Tibial nerve (tissue), 4 donors: ENCODE data around the gene SUGCT. TPM values are rescaled to one million over a fixed set of nuclear protein-coding genes. Genes with fewer than 3 reads are reported as not detected.

ENCODE experiments used
- DNase-seq, 2 donors: peaks; one replicate each; pipeline ENCODE4 v3.0.0-alpha.2; 2019; ENCODE audit warnings: low spot score in 2 of 2
- H3K27ac ChIP-seq, 4 donors: fragments of 200-600 bp; sonication (generic) in 3 of 4; one replicate each; pipeline ENCODE4 v1.5.1; 2017 to 2019; ENCODE audit warnings: mild to moderate bottlenecking in 1 of 4
- H3K27me3 ChIP-seq, 2 donors: fragments of 200-600 bp; sonication (generic) in 1 of 2; one replicate each; pipeline versions ENCODE4 v1.5.1 to v1.6.0; 2017 to 2019
- H3K36me3 ChIP-seq, 3 donors: fragments of 200-600 bp; sonication (generic); one replicate each; pipeline ENCODE4 v1.5.1; 2018 to 2019
- H3K4me1 ChIP-seq, 4 donors: fragments of 200-600 bp; sonication (generic) in 3 of 4; one replicate each; pipeline ENCODE4 v1.5.1; 2017 to 2019
- H3K4me3 ChIP-seq, 4 donors: fragments of 200-600 bp; sonication (generic) in 3 of 4; one replicate each; pipeline ENCODE4 v1.5.1; 2017 to 2019; ENCODE audit warnings: mild to moderate bottlenecking in 1 of 4, moderate library complexity in 1 of 4
- H3K9me3 ChIP-seq, 4 donors: fragments of 200-600 bp; sonication (generic) in 3 of 4; one replicate each; pipeline ENCODE4 v1.5.1; 2017 to 2019
- CTCF ChIP-seq, 5 experiments: fragments of 200-600 bp in 3 of 5; fragments of 450-650 bp in 2 of 5; sonication (generic) in 3 of 5; IDR thresholded peaks; one replicate each; pipeline ENCODE4 v1.5.1; 2016 to 2019; ENCODE audit warnings: antibody characterized with exemption in 5 of 5, mild to moderate bottlenecking in 3 of 5, moderate library complexity in 2 of 5
- EP300 ChIP-seq, 2 donors: sonication (generic); formaldehyde crosslinking; IDR thresholded peaks; one replicate each; pipeline ENCODE4 v1.6.1; 2017; ENCODE audit warnings: antibody characterized with exemption in 2 of 2, mild to moderate bottlenecking in 1 of 2
- POLR2A ChIP-seq, 2 donors: fragments of 450-650 bp; IDR thresholded peaks; one replicate each; pipeline ENCODE4 v1.6.1; 2017; ENCODE audit warnings: antibody characterized with exemption in 2 of 2, mild to moderate bottlenecking in 2 of 2, moderate library complexity in 2 of 2
- WGBS, 2 donors: methylation state at CpG; one replicate each; pipeline ENCODE4 v1.1.5; 2018; 5-methylcytosine and 5-hydroxymethylcytosine counted together
- total RNA-seq, 4 donors: library from RNA; depleted of rRNA; stranded (reverse); fragments of >200 nt; gene quantifications; one replicate each; pipeline ENCODE4 v1.1.0, GENCODE V29; 2016

The SUGCT gene
- total RNA-seq, 4 donors from 2014 or later, result 2.7 to 20.8 (median 6.2) TPM

- peaks cover 0 to 11% (median 0%) of the 10 kb centered on the region in 4 donors for H3K9me3 ChIP-seq
- no peak for DNase-seq
- no peaks in the 10 kb centered on the region for H3K36me3 ChIP-seq
- no peaks in the 10 kb centered on the region for H3K27me3 ChIP-seq
- no peak overlapping the region for H3K4me3 ChIP-seq
- H3K4me1 ChIP-seq, result no peaks in the 10 kb centered on the region
- no peak overlapping the region for H3K27ac ChIP-seq
- TF ChIP-seq POLR2A (IDR thresholded peaks at IDR 0.05) (no peak), EP300 (IDR thresholded peaks at IDR 0.05) (no peak), CTCF (IDR thresholded peaks at IDR 0.05) (no peak)
- 95 to 97% methylated on average over 4 of the region's 4 CpGs for WGBS, 2 donors
These were observed 446.0 kb downstream of the SUGCT start for GRCh38 chr7:40580776-40581175.

- Histone ChIP-seq H3K4me3 (no peak overlapping the region), H3K36me3 (no peaks in the 10 kb centered on the region), H3K9me3 (peaks cover 0 to under 1% (median 0%) of the 10 kb centered on the region in 4 donors), H3K27me3 (no peaks in the 10 kb centered on the region), H3K27ac (no peak overlapping the region), H3K4me1 (no peaks in the 10 kb centered on the region)
- no peak for DNase-seq
- no peak for TF ChIP-seq POLR2A (IDR thresholded peaks at IDR 0.05)
- TF ChIP-seq EP300 (IDR thresholded peaks at IDR 0.05), result no peak
- TF ChIP-seq CTCF (IDR thresholded peaks at IDR 0.05), result no peak
- 82 to 92% methylated on average over 5 of the region's 5 CpGs for WGBS, 2 donors
These were observed 447.7 kb downstream of the SUGCT start for GRCh38 chr7:40582539-40582938.

DNA sequence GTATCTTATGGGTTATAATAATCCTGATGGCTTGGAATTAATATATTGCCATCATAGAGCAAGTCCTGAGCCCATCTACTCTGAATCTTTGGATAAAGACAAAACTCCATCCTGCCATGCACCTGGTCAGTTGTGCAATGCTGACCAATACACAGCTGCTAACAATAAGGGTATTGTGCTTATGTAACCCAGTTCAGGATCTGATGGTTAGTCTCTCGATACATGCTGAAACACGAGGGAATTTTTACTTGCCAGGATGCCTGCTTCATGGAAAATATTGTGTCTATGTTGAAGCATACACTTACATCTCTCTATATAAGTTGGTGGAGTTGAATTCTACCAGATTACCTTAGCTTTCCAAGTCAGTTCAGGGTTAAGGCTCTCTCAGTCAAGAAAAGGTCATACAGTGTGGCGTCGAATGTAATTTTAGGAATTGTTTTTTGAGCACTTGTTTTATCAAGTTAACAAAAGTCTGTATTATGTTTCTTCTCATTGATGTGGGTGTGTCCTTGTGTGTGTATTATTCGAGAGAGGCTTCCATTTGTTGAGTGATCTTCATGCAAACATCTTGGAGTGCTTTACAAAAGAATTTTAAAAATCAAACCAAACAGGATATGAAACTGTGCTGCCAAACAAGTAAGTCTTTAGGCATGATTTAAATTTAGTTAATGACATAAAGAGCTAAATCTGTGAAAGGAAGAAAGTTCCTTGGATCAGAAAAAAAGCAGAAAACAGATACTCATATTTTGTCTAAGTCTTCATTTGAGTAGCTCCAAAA is 449.1 kb downstream of the SUGCT start:
- 20 to 28% methylated on average over 5 of the region's 5 CpGs for WGBS, 2 donors
- no peaks in the 10 kb centered on the region for H3K4me1 ChIP-seq
- H3K36me3 ChIP-seq, result no peaks in the 10 kb centered on the region
- no peaks in the 10 kb centered on the region for H3K27me3 ChIP-seq
- peak; percentile 18 to 51 for DNase-seq
- H3K4me3 ChIP-seq, result no peak overlapping the region
- no peaks in the 10 kb centered on the region for H3K9me3 ChIP-seq
- peak overlapping the region in 1 of 4 donors; percentile 1 for H3K27ac ChIP-seq
- TF ChIP-seq EP300 (IDR thresholded peaks at IDR 0.05) (peak in 1 of 2 donors; percentile 71), POLR2A (IDR thresholded peaks at IDR 0.05) (no peak)

DNA sequence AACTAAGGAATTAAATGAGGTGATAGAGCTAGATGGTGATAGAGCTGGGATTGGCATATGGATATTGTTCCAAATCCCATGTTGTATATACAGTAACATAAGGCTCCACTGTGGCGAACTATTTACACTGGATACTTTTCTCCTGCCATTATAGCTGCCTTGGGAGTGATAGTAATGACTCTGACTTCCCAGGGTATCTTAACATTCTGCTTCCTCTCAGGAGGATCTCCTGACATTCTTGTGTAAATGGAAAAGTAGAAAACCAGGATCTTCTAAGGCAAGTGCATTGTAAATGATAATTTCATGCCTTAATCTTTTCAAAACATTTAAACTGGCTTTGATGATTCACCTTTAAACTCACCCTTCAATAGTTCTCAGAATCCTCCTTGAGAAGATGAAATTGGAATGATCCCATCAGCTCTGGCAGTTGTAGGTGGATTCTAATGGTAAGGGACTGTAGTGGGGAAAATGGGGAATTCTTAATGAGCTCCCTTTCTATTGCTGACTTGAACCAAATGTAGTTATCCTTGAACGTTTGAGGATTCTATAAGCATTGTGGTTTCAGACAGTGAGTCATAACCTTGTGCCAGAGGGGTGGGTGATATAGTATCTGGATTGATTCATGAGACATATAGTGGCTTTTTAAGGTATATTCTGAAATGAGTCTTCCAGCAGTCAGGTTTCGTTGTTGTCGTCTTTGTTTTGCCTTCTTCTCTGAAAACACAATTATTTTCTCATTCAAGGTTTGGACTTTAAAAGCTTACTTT is 450.0 kb downstream of the SUGCT start:
- Histone ChIP-seq H3K4me1 (no peaks in the 10 kb centered on the region), H3K4me3 (no peak overlapping the region), H3K27ac (peak overlapping the region in 1 of 4 donors; percentile 1), H3K27me3 (no peaks in the 10 kb centered on the region), H3K9me3 (no peaks in the 10 kb centered on the region), H3K36me3 (no peaks in the 10 kb centered on the region)
- no peak for TF ChIP-seq POLR2A (IDR thresholded peaks at IDR 0.05)
- no peak for TF ChIP-seq EP300 (IDR thresholded peaks at IDR 0.05)
- TF ChIP-seq CTCF (IDR thresholded peaks at IDR 0.05), result no peak
- 78 to 79% methylated on average over 4 of the region's 4 CpGs for WGBS, 2 donors
- DNase-seq, result no peak

- DNase-seq, result no peak
- 78 to 83% methylated on average over 1 of the region's 1 CpG for WGBS, 2 donors
- no peak overlapping the region for H3K27ac ChIP-seq
These were observed 451.4 kb downstream of the SUGCT start for GRCh38 chr7:40586197-40586596.

More at GRCh38 chr7:40586197-40586596, 451.4 kb downstream of the SUGCT start:
- Histone ChIP-seq H3K27me3 (no peaks in the 10 kb centered on the region), H3K4me1 (no peaks in the 10 kb centered on the region), H3K9me3 (peaks cover 0 to 6% (median 0%) of the 10 kb centered on the region in 4 donors), H3K4me3 (no peak overlapping the region), H3K36me3 (no peaks in the 10 kb centered on the region)
- TF ChIP-seq EP300 (IDR thresholded peaks at IDR 0.05) (no peak), POLR2A (IDR thresholded peaks at IDR 0.05) (no peak), CTCF (IDR thresholded peaks at IDR 0.05) (no peak)
